GM18870 (cell line): ENCODE data around the gene SNX9.
"Not testable (repeated sequence)": the region's sequence is repeated elsewhere in the genome, so short reads cannot be mapped to it uniquely, and the experiment has no call there.

ENCODE experiments used
- ATAC-seq: cut with Tn5 transposase; IDR thresholded peaks from one replicate; pipeline ENCODE4 v1.9.1; 2021; ENCODE audit warnings: moderate library complexity; ENCODE audit not compliant: unreplicated experiment

SNX9 gene

GRCh38 chr6:157946865-157947532 is 124.0 kb downstream of the SNX9 start:
- ATAC-seq, result no peak

- not testable (repeated sequence) for ATAC-seq
These were observed 127.9 kb downstream of the SNX9 start for GRCh38 chr6:157950899-157951298.

- ATAC-seq, result no peak
These were observed 128.8 kb downstream of the SNX9 start for GRCh38 chr6:157951828-157952227.

- ATAC-seq, result no peak
These were observed 129.9 kb downstream of the SNX9 start for GRCh38 chr6:157952861-157953351.

- no peak for ATAC-seq
These were observed 130.6 kb downstream of the SNX9 start for GRCh38 chr6:157953580-157954091.

- ATAC-seq, result no peak
These were observed 131.4 kb downstream of the SNX9 start for GRCh38 chr6:157954150-157955117.

- no peak for ATAC-seq
These were observed 132.6 kb downstream of the SNX9 start for GRCh38 chr6:157955675-157956074.

GRCh38 chr6:157956171-157956730 is 133.2 kb downstream of the SNX9 start:
- no peak for ATAC-seq

GRCh38 chr6:157959451-157960227 is 136.6 kb downstream of the SNX9 start:
- no peak for ATAC-seq

GRCh38 chr6:157961153-157961831 is 138.2 kb downstream of the SNX9 start:
- no peak for ATAC-seq

- no peak for ATAC-seq
These were observed 139.0 kb downstream of the SNX9 start for GRCh38 chr6:157961832-157962575.

- no peak for ATAC-seq
These were observed 139.7 kb downstream of the SNX9 start for GRCh38 chr6:157962601-157963302.

- no peak for ATAC-seq
These were observed 141.1 kb downstream of the SNX9 start for GRCh38 chr6:157964100-157964499.

GRCh38 chr6:157965387-157965786 is 142.3 kb downstream of the SNX9 start:
- no peak for ATAC-seq

- no peak for ATAC-seq
These were observed 143.5 kb downstream of the SNX9 start for GRCh38 chr6:157966589-157966977.

- ATAC-seq, result no peak
These were observed 144.0 kb downstream of the SNX9 start for GRCh38 chr6:157967020-157967419.

- no peak for ATAC-seq
These were observed 144.4 kb downstream of the SNX9 start for GRCh38 chr6:157967486-157967885.

- ATAC-seq, result not testable (repeated sequence)
These were observed 149.1 kb downstream of the SNX9 start for GRCh38 chr6:157972177-157972576.
